Kidney epithelial cell (primary cell): ENCODE data around the gene MUC5B. TPM values are rescaled to one million over a fixed set of nuclear protein-coding genes. Genes with fewer than 3 reads are reported as not detected.

Source experiments
- DNase-seq: peaks from one replicate; pipeline ENCODE4 v3.0.0-alpha.2; 2010; ENCODE audit warnings: low read depth
- H3K27me3 ChIP-seq: 2 replicates; pipeline ENCODE4 v1.6.0; 2011; ENCODE audit warnings: low read length; ENCODE audit not compliant: control insufficient read depth, insufficient read depth
- H3K36me3 ChIP-seq: 2 replicates; pipeline ENCODE4 v1.5.1; 2011; ENCODE audit warnings: low read length; ENCODE audit not compliant: control insufficient read depth, insufficient read depth
- H3K4me3 ChIP-seq: 2 replicates; pipeline ENCODE4 v1.5.1; 2011; ENCODE audit warnings: low read depth, mild to moderate bottlenecking, control low read depth, low read length
- CTCF ChIP-seq: IDR thresholded peaks from 2 replicates; pipeline ENCODE4 v1.5.1; 2011; ENCODE audit warnings: mild to moderate bottlenecking, moderate library complexity, low read length, control low read depth, inconsistent platforms; ENCODE audit not compliant: insufficient read depth, poor library complexity, severe bottlenecking
- total RNA-seq: library from RNA; depleted of rRNA; stranded (reverse); fragments of >200 nt; gene quantifications from 2 replicates; pipeline ENCODE4 v1.2.3, GENCODE V29; 2015

Gene MUC5B
- total RNA-seq, 1 donor from 2014 or later, result not detected

- no peak for DNase-seq
- H3K27me3 ChIP-seq, result no peaks in the 10 kb centered on the region
- no peak overlapping the region for H3K4me3 ChIP-seq
- no peak for TF ChIP-seq CTCF
- no peaks in the 10 kb centered on the region for H3K36me3 ChIP-seq
Observed at GRCh38 chr11:1310772-1311468, 88.1 kb downstream of the MUC5B start.

Other genes starting within 250 kb of the MUC5B start
- gene MUC6, start 186.3 kb upstream of the MUC5B start, total RNA-seq, result under 0.01 TPM in 1 of 2 replicates, not detected in the other
- not detected in 2 replicates for gene MUC2, start 148.2 kb upstream of the MUC5B start, total RNA-seq
- not detected in 2 replicates for gene MUC5AC, start 65.1 kb upstream of the MUC5B start, total RNA-seq
- 55.3 and 68.0 TPM in 2 replicates for gene TOLLIP, start 86.6 kb downstream of the MUC5B start, total RNA-seq
- gene BRSK2, start 166.9 kb downstream of the MUC5B start, total RNA-seq, result 0.75 and 2.4 TPM in 2 replicates